Endothelial cell of umbilical vein (primary cell): Measurements from ENCODE around the gene ZNF23. TPM values are rescaled to one million over a fixed set of nuclear protein-coding genes. Genes with fewer than 3 reads are reported as not detected.

Experiments used
- BruUV-seq: library from RNA; stranded (reverse); fragments of 400-500 nt; replicated peaks from 2 replicates; lab custom pipeline; 2021; lab: Mats Ljungman, UMichigan
- CTCF ChIA-PET: fragments of 300-600, 350-600 bp; sonication (Branson Sonifier 250); formaldehyde crosslinking; loops from one replicate; lab custom pipeline; 2021; ENCODE audit warnings: antibody characterized with exemption, inconsistent platforms; lab: Charles Lee
- POLR2A ChIA-PET: fragments of 300-600, 350-600 bp; sonication (Branson Sonifier 250); formaldehyde crosslinking; loops from one replicate; lab custom pipeline; 2021; ENCODE audit warnings: antibody characterized with exemption, inconsistent platforms; lab: Charles Lee
- DNase-seq: peaks from one replicate; pipeline ENCODE4 v3.0.0-alpha.2; 2011; ENCODE audit warnings: low read depth, low spot score
- FAIRE-seq: peaks from 2 replicates; lab custom pipeline; 2011; peaks lifted over from hg19 to GRCh38; lab: Jason Lieb, UNC
- H2AFZ ChIP-seq: 2 replicates; pipeline ENCODE4 v1.6.0; 2012; ENCODE audit warnings: low read depth, low read length, control low read depth, inconsistent platforms
- H3K27ac ChIP-seq: 2 replicates; pipeline ENCODE4 v1.5.1; 2011; ENCODE audit warnings: low read depth, mild to moderate bottlenecking, control low read depth, low read length, moderate library complexity; ENCODE audit not compliant: insufficient read depth
- H3K27me3 ChIP-seq, 2 experiments: 2 replicates each; pipeline versions ENCODE4 v1.6.0 to v1.6.1; 2011; ENCODE audit warnings: low read length in 2 of 2, mixed read lengths in 1 of 2; ENCODE audit not compliant: control insufficient read depth in 2 of 2, insufficient read depth in 2 of 2
- H3K36me3 ChIP-seq, 2 experiments: 2 replicates in 1 of 2; 3 replicates in 1 of 2; pipeline ENCODE4 v1.5.1; 2011; ENCODE audit warnings: low read length in 2 of 2, mild to moderate bottlenecking in 1 of 2, moderate library complexity in 1 of 2; ENCODE audit not compliant: control insufficient read depth in 2 of 2, insufficient read depth in 2 of 2; ENCODE audit errors: extremely low read depth in 1 of 2
- H3K4me1 ChIP-seq: 3 replicates; pipeline ENCODE4 v1.5.1; 2011; ENCODE audit warnings: mild to moderate bottlenecking, low read length; ENCODE audit not compliant: control insufficient read depth, insufficient read depth; ENCODE audit errors: extremely low read depth
- H3K4me2 ChIP-seq: 2 replicates; pipeline ENCODE4 v1.6.1; 2011; ENCODE audit warnings: low read length, control low read depth, mixed read lengths; ENCODE audit not compliant: insufficient read depth
- H3K4me3 ChIP-seq, 3 experiments: fragments of 200-600 bp in 1 of 3; sonication (generic), shearing (Covaris generic) in 1 of 3; replicated peaks in 1 of 3; 2 replicates each; pipeline ENCODE4 v1.5.1; 2011 to 2016; ENCODE audit warnings: control low read depth in 3 of 3, low read length in 3 of 3, mild to moderate bottlenecking in 2 of 3, inconsistent platforms in 1 of 3, low read depth in 1 of 3, moderate library complexity in 1 of 3; ENCODE audit not compliant: insufficient read depth in 1 of 3
- H3K79me2 ChIP-seq: 2 replicates; pipeline ENCODE4 v1.6.0; 2012; ENCODE audit warnings: low read length, inconsistent platforms; ENCODE audit not compliant: control insufficient read depth, insufficient read depth
- H3K9ac ChIP-seq: replicated peaks from 2 replicates; pipeline ENCODE3; 2011; ENCODE audit warnings: low read length, control low read depth; ENCODE audit not compliant: insufficient read depth; ENCODE audit errors: extremely low read depth
- H3K9me1 ChIP-seq: replicated peaks from 3 replicates; pipeline ENCODE4 v1.6.0; 2011; ENCODE audit warnings: mild to moderate bottlenecking, low read length; ENCODE audit not compliant: control insufficient read depth, insufficient read depth; ENCODE audit errors: extremely low read depth
- H3K9me3 ChIP-seq: replicated peaks from 2 replicates; pipeline ENCODE4 v1.5.1; 2012; ENCODE audit warnings: low read length, inconsistent platforms; ENCODE audit not compliant: control insufficient read depth, insufficient read depth
- H4K20me1 ChIP-seq: replicated peaks from 2 replicates; pipeline ENCODE3; 2011; ENCODE audit warnings: mild to moderate bottlenecking, low read length; ENCODE audit not compliant: control insufficient read depth, insufficient read depth; ENCODE audit errors: extremely low read depth
- CTCF ChIP-seq, 2 donors: IDR thresholded peaks; 1 replicate in 1 of 2; 2 replicates in 1 of 2; pipeline ENCODE4 v1.5.1; 2011; ENCODE audit warnings: low read length in 2 of 2, mild to moderate bottlenecking in 2 of 2, moderate library complexity in 2 of 2, control low read depth in 1 of 2, inconsistent platforms in 1 of 2, low read depth in 1 of 2; ENCODE audit not compliant: insufficient read depth in 1 of 2; ENCODE audit errors: extremely low read depth in 1 of 2
- EZH2 ChIP-seq: IDR thresholded peaks from 2 replicates; pipeline ENCODE4 v1.6.1; 2012; ENCODE audit warnings: borderline replicate concordance, low read depth, mild to moderate bottlenecking, moderate library complexity, low read length, inconsistent platforms; ENCODE audit not compliant: severe bottlenecking
- FOS ChIP-seq: IDR thresholded peaks from 2 replicates; pipeline ENCODE4 v1.6.1; 2011; ENCODE audit warnings: mild to moderate bottlenecking, low read length, moderate library complexity, borderline replicate concordance; ENCODE audit not compliant: insufficient read depth
- GATA2 ChIP-seq: IDR thresholded peaks from 2 replicates; pipeline ENCODE4 v1.7.0; 2011; ENCODE audit warnings: low read depth, mild to moderate bottlenecking, moderate library complexity, mixed read lengths, low read length; ENCODE audit not compliant: insufficient read length, insufficient read depth
- JUN ChIP-seq: IDR thresholded peaks from 2 replicates; pipeline ENCODE4 v1.6.1; 2011; ENCODE audit warnings: borderline replicate concordance, low read depth; ENCODE audit not compliant: insufficient read length, insufficient read depth
- MAX ChIP-seq: IDR thresholded peaks from 2 replicates; pipeline ENCODE4 v1.6.1; 2011; ENCODE audit not compliant: insufficient read depth, insufficient read length
- MYC ChIP-seq: IDR thresholded peaks from one replicate; pipeline ENCODE4 v1.6.1; 2011; ENCODE audit warnings: mild to moderate bottlenecking, low read depth, low read length
- POLR2A ChIP-seq: IDR thresholded peaks from 2 replicates; pipeline ENCODE4 v1.6.1; 2012; ENCODE audit warnings: low read depth, mild to moderate bottlenecking, control low read depth, low read length
- POLR2AphosphoS5 ChIP-seq: IDR thresholded peaks from 2 replicates; pipeline ENCODE4 v1.6.1; 2012; ENCODE audit warnings: low read depth, mild to moderate bottlenecking, control low read depth, low read length, moderate library complexity; ENCODE audit not compliant: insufficient read depth
- dilution Hi-C: fragments of 300-500 bp; cut with MboI; formaldehyde crosslinking; loops from one replicate; pipeline ENCODE4 v1.15.0; 2019; ENCODE audit warnings: low sequenced_read_pairs; ENCODE audit not compliant: extremely low pct_ligation_motif_present
- intact Hi-C: fragments of 100-400 bp; cut with micrococcal nuclease; formaldehyde crosslinking; loops from one replicate; pipeline ENCODE4 v1.10.0; 2022
- polyA plus RNA-seq, 4 experiments: library from polyadenylated mRNA; depleted of rRNA in 3 of 4; stranded (reverse) in 3 of 4; unstranded in 1 of 4; fragments of >200 nt; gene quantifications; 2 replicates each; pipeline versions ENCODE4 v1.2.1 to v1.2.3, GENCODE V29; 2011 to 2012; ENCODE audit warnings: missing spikeins in 1 of 4
- total RNA-seq: library from RNA; stranded (reverse); gene quantifications from 2 replicates; pipeline ENCODE4 v1.2.3, GENCODE V29; 2021

ZNF23 gene
- total and polyA plus RNA-seq, 2 donors (not counting 3 experiments of a cell fraction or from before 2014, with no cell fraction given) = 2.1 to 6.4 TPM

- Histone ChIP-seq H3K36me3 (no peaks in the 10 kb centered on the region), H3K4me2 (no peak overlapping the region), H3K27ac (no peak overlapping the region), H3K27me3 (no peaks in the 10 kb centered on the region), H3K9ac (no peak overlapping the region), H4K20me1 (no peaks in the 10 kb centered on the region), H3K4me1 (no peaks in the 10 kb centered on the region), H3K9me1 (no peaks in the 10 kb centered on the region), H2AFZ (no peak overlapping the region), H3K79me2 (no peaks in the 10 kb centered on the region), H3K4me3 (no peak overlapping the region), H3K9me3 (no peaks in the 10 kb centered on the region)
- ChIA-PET CTCF (interaction anchor here (1.2 to 6.1 kb wide), 2 partner anchors 90 to 91 kb away, joined by 4 to 229 read pairs; no protein-coding TSS in a partner anchor), POLR2A (no interaction called here)
- TF ChIP-seq FOS (no peak), POLR2A (no peak), POLR2AphosphoS5 (no peak), JUN (no peak), MYC (no peak), MAX (no peak), GATA2 (no peak), CTCF (IDR thresholded peaks at IDR 0.05; ENCODE audit: extremely low read depth in 1 of 2, insufficient read depth in 1 of 2, low read depth in 1 of 2, low read length in 2 of 2) (no peak), EZH2 (no peak)
- DNase-seq (no peak), FAIRE-seq (no peak)
- BruUV-seq = no TSS peak
- intact Hi-C loops = no loop called here
- dilution Hi-C loops = no loop called here
These were observed 52.9 kb downstream of the ZNF23 start for GRCh38 chr16:71409011-71409775.
